GM12878 (cell line): Measurements from ENCODE around the gene EFNA2. TPM values are rescaled to one million over a fixed set of nuclear protein-coding genes. Genes with fewer than 3 reads are reported as not detected.

Experiments used
- ATAC-seq: fragments of 200-7000 bp; cut with Tn5 transposase; 3 replicates; pipeline ENCODE4 v1.9.1; 2020; ENCODE audit warnings: mild to moderate bottlenecking, moderate library complexity
- BruUV-seq: library from RNA; stranded (reverse); fragments of 400-500 nt; replicated peaks from 2 replicates; lab custom pipeline; 2021; lab: Mats Ljungman, UMichigan
- CTCF ChIA-PET: fragments of 300-600 bp; sonication (Branson Sonifier 250); formaldehyde crosslinking; extraction: SDS; loops from one replicate; lab custom pipeline; 2021; ENCODE audit warnings: inconsistent platforms; lab: Yijun Ruan, JAX
- POLR2A ChIA-PET: fragments of 350-600 bp; formaldehyde crosslinking; extraction: SDS; loops from one replicate; lab custom pipeline; 2021; ENCODE audit warnings: inconsistent platforms; lab: Charles Lee
- RAD21 ChIA-PET: fragments of 300-600 bp; sonication (Branson Sonifier 250); formaldehyde crosslinking; loops from one replicate; lab custom pipeline; 2023; ENCODE audit warnings: antibody characterized with exemption; ENCODE audit not compliant: unreplicated experiment; lab: Charles Lee
- SMC1A ChIA-PET: fragments of 300-600 bp; sonication (Branson Sonifier 250); formaldehyde crosslinking; loops from one replicate; lab custom pipeline; 2023; ENCODE audit not compliant: unreplicated experiment, uncharacterized antibody; lab: Charles Lee
- DNase-seq: peaks from one replicate; pipeline ENCODE4 v3.0.0-alpha.2; 2011; ENCODE audit warnings: low read depth, low spot score
- FAIRE-seq: peaks from 3 replicates; lab custom pipeline; 2011; peaks lifted over from hg19 to GRCh38; lab: Jason Lieb, UNC
- H2AFZ ChIP-seq: 2 replicates; pipeline ENCODE4 v1.6.0; 2011; ENCODE audit warnings: low read depth, low read length, control low read depth; ENCODE audit not compliant: control insufficient read depth
- H3K27ac ChIP-seq: 2 replicates; pipeline ENCODE4 v1.5.1; 2011; ENCODE audit warnings: control low read depth; ENCODE audit not compliant: control insufficient read depth, insufficient read depth
- H3K27me3 ChIP-seq, 2 experiments: replicated peaks in 1 of 2; 2 replicates each; pipeline versions ENCODE4 v1.6.0 to v1.6.1; 2011; ENCODE audit warnings: low read length in 1 of 2; ENCODE audit not compliant: control insufficient read depth in 2 of 2, insufficient read depth in 2 of 2
- H3K36me3 ChIP-seq, 2 experiments: 2 replicates each; pipeline ENCODE4 v1.5.1; 2011; ENCODE audit warnings: low read length in 1 of 2; ENCODE audit not compliant: control insufficient read depth in 2 of 2, insufficient read depth in 2 of 2
- H3K4me1 ChIP-seq: 2 replicates; pipeline ENCODE4 v1.6.1; 2011; ENCODE audit warnings: mild to moderate bottlenecking, low read length, moderate library complexity, mixed read lengths; ENCODE audit not compliant: control insufficient read depth, insufficient read depth
- H3K4me2 ChIP-seq: 2 replicates; pipeline ENCODE4 v1.6.0; 2011; ENCODE audit warnings: control low read depth; ENCODE audit not compliant: control insufficient read depth, insufficient read depth
- H3K4me3 ChIP-seq: fragments of 200-600 bp; sonication (generic); 2 replicates; pipeline ENCODE4 v1.5.1; 2016
- H3K79me2 ChIP-seq: 2 replicates; pipeline ENCODE4 v1.6.0; 2011; ENCODE audit warnings: low read length; ENCODE audit not compliant: control insufficient read depth, insufficient read depth
- H3K9ac ChIP-seq: 2 replicates; pipeline ENCODE4 v1.8.0; 2011; ENCODE audit warnings: low read length, control low read depth, mixed read lengths; ENCODE audit not compliant: control insufficient read depth, insufficient read depth
- H3K9me3 ChIP-seq: replicated peaks from 3 replicates; pipeline ENCODE4 v1.5.1; 2011; ENCODE audit warnings: mild to moderate bottlenecking, low read length; ENCODE audit not compliant: control insufficient read depth, insufficient read depth
- H4K20me1 ChIP-seq: 2 replicates; pipeline ENCODE4 v1.6.0; 2011; ENCODE audit not compliant: control insufficient read depth, insufficient read depth
- POLR2A ChIP-seq: IDR thresholded peaks from 2 replicates; pipeline ENCODE4 v1.6.1; 2011; ENCODE audit warnings: low read depth, mild to moderate bottlenecking, low read length
- TBL1XR1 ChIP-seq: IDR thresholded peaks from 2 replicates; pipeline ENCODE4 v1.6.1; 2012; ENCODE audit warnings: low read depth, low read length, improper control_type of control experiment
- WGBS: methylation state at CpG from one replicate; pipeline ENCODE4 v1.1.6; 2016; ENCODE audit warnings: low lambda C conversion rate; ENCODE audit not compliant: insufficient replicate concordance, insufficient coverage; ENCODE audit errors: missing lambda C conversion rate; 5-methylcytosine and 5-hydroxymethylcytosine counted together
- in situ Hi-C: fragments of 300-500 bp; cut with MboI; formaldehyde crosslinking; loops from 9 replicates; pipeline ENCODE4 v1.14.3; 2018; ENCODE audit warnings: mixed read lengths
- intact Hi-C: fragments of 100-400 bp; cut with micrococcal nuclease; formaldehyde crosslinking; loops from one replicate; pipeline ENCODE4 v1.14.2; 2022; ENCODE audit not compliant: unreplicated experiment
- polyA plus RNA-seq, 11 experiments: library from polyadenylated mRNA; depleted of rRNA in 4 of 11; unstranded in 6 of 11; stranded (reverse) in 5 of 11; fragments of >200 nt; fragmentation: Nextera tagmentation in 4 of 11; fragmentation: Illumina TruSeq in 1 of 11; extraction: Ambion mirVana in 4 of 11; extraction: Trizol in 1 of 11; gene quantifications; 1 replicate in 1 of 11; 2 replicates in 10 of 11; pipeline versions ENCODE4 v1.2.1 to v1.2.3, GENCODE V29; 2011 to 2016; ENCODE audit warnings: inconsistent platforms in 2 of 11, missing spikeins in 2 of 11, low read depth in 1 of 11
- total RNA-seq, 4 experiments: library from RNA; depleted of rRNA in 3 of 4; stranded (reverse); fragments of >200 nt in 3 of 4; fragmentation: Illumina TruSeq in 1 of 4; extraction: Trizol in 1 of 4; gene quantifications; 2 replicates each; pipeline versions ENCODE4 v1.2.1 to v1.2.3, GENCODE V29; 2013 to 2021
- TF ChIP-seq, protein P1 (sequence below): IDR thresholded peaks from 2 replicates; pipeline ENCODE4 v1.6.1; 2012; ENCODE audit warnings: mild to moderate bottlenecking, low read depth, low read length
- TF ChIP-seq, protein P2 (sequence below): IDR thresholded peaks from 2 replicates; pipeline ENCODE4 v1.6.1; 2011; ENCODE audit warnings: low read depth, mild to moderate bottlenecking, low read length, moderate library complexity, borderline replicate concordance; ENCODE audit errors: extremely low read depth

The EFNA2 gene
- total and polyA plus RNA-seq, 10 of the 15 experiments (the other 5 are each of a cell fraction or from before 2014, with no cell fraction given), result not detected

DNA sequence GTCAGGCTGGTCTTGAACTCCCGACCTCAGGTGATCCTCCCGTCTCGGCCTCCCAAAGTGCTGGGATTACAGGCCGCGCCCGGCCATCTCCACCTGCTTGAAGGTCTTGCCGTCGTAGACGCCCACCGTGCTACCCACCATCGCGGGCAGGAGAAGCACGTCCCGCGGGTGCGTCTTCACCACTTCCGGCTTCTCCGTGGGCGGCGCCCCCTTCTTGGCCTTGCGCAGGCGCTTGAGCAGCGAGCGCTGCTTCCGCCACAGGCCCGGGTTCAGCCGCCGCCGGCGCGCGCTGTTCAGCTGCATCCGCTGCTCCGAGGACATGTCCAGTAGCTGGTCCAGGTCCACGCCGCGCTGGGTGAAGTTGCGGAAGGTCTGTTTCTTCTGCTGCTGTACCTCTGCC, 21.6 kb downstream of the EFNA2 start:
- H4K20me1 ChIP-seq, result no peaks in the 10 kb centered on the region
- no peaks in the 10 kb centered on the region for H3K27me3 ChIP-seq
- intact Hi-C loops, result no loop called here
- no peak for DNase-seq
- CTCF ChIA-PET, result no interaction called here
- H3K9ac ChIP-seq, result no peak overlapping the region
- H3K9me3 ChIP-seq, result no peaks in the 10 kb centered on the region
- H3K36me3 ChIP-seq, result no peaks in the 10 kb centered on the region
- ATAC-seq, result no peak
- H2AFZ ChIP-seq, result no peak overlapping the region
- H3K79me2 ChIP-seq, result no peaks in the 10 kb centered on the region
- no peak for FAIRE-seq
- POLR2A ChIA-PET, result no interaction called here
- no TSS peak for BruUV-seq
- no peak overlapping the region for H3K27ac ChIP-seq
- H3K4me3 ChIP-seq, result no peak overlapping the region
- RAD21 ChIA-PET, result no interaction called here
- no peaks in the 10 kb centered on the region for H3K4me1 ChIP-seq
- TF ChIP-seq, protein P1, sequence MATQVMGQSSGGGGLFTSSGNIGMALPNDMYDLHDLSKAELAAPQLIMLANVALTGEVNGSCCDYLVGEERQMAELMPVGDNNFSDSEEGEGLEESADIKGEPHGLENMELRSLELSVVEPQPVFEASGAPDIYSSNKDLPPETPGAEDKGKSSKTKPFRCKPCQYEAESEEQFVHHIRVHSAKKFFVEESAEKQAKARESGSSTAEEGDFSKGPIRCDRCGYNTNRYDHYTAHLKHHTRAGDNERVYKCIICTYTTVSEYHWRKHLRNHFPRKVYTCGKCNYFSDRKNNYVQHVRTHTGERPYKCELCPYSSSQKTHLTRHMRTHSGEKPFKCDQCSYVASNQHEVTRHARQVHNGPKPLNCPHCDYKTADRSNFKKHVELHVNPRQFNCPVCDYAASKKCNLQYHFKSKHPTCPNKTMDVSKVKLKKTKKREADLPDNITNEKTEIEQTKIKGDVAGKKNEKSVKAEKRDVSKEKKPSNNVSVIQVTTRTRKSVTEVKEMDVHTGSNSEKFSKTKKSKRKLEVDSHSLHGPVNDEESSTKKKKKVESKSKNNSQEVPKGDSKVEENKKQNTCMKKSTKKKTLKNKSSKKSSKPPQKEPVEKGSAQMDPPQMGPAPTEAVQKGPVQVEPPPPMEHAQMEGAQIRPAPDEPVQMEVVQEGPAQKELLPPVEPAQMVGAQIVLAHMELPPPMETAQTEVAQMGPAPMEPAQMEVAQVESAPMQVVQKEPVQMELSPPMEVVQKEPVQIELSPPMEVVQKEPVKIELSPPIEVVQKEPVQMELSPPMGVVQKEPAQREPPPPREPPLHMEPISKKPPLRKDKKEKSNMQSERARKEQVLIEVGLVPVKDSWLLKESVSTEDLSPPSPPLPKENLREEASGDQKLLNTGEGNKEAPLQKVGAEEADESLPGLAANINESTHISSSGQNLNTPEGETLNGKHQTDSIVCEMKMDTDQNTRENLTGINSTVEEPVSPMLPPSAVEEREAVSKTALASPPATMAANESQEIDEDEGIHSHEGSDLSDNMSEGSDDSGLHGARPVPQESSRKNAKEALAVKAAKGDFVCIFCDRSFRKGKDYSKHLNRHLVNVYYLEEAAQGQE, result no peak
- peak; percentile 32; the same call in 1 of the 2 replicates for TF ChIP-seq POLR2A
- in situ Hi-C loops, result no loop called here
- WGBS, result 91% methylated on average over 35 of the region's 38 CpGs
- no peak overlapping the region for H3K4me2 ChIP-seq
- SMC1A ChIA-PET, result no interaction called here

DNA sequence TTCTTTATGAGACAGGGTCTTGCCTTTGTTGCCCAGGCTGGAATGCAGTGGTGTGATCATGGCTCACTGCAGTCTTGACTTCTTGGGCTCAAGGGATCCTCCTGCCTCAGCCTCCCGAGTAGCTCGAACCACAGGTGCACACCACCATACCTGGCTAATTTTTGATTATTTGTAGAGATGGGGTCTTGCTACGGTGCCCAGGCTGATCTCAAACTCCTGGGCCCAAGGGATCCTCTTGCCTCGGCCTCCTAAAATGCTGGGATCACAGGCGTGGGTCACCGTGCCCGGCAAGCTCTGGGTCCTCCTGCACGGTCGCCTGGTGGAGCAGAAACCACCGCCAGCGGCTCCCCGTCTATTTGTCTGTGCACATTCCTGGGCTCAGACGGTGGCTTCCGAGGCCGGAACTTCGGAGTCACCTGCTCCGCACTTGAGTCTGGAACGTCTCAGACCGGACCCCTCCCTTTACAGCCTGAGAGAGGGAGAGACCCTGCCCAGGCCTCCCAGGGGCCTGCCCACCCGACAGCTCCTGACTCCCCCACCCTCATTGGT, 22.2 kb downstream of the EFNA2 start:
- no peaks in the 10 kb centered on the region for H3K27me3 ChIP-seq
- intact Hi-C loops, result no loop called here
- no peak overlapping the region for H2AFZ ChIP-seq
- RAD21 ChIA-PET, result no interaction called here
- SMC1A ChIA-PET, result no interaction called here
- 73% methylated on average over 19 of the region's 20 CpGs for WGBS
- no peak for FAIRE-seq
- H3K4me1 ChIP-seq, result no peaks in the 10 kb centered on the region
- no peak overlapping the region for H3K4me2 ChIP-seq
- no peaks in the 10 kb centered on the region for H3K36me3 ChIP-seq
- POLR2A ChIA-PET, result no interaction called here
- BruUV-seq, result no TSS peak
- ATAC-seq, result no peak
- no peak overlapping the region for H3K9ac ChIP-seq
- TF ChIP-seq, protein P2, sequence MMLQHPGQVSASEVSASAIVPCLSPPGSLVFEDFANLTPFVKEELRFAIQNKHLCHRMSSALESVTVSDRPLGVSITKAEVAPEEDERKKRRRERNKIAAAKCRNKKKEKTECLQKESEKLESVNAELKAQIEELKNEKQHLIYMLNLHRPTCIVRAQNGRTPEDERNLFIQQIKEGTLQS, result no peak
- no peak for TF ChIP-seq TBL1XR1
- no peaks in the 10 kb centered on the region for H3K79me2 ChIP-seq
- no peak overlapping the region for H3K27ac ChIP-seq
- DNase-seq, result no peak
- CTCF ChIA-PET, result no interaction called here
- H4K20me1 ChIP-seq, result no peaks in the 10 kb centered on the region
- no peaks in the 10 kb centered on the region for H3K9me3 ChIP-seq
- H3K4me3 ChIP-seq, result no peak overlapping the region
- in situ Hi-C loops, result no loop called here
